Sigmoid colon (tissue), 7 donors: Measurements from ENCODE around the gene ZNF695. TPM values are rescaled to one million over a fixed set of nuclear protein-coding genes. Genes with fewer than 3 reads are reported as not detected.

Experiments used
- DNase-seq: peaks from one replicate; pipeline ENCODE4 v3.0.0-alpha.2; 2019
- H3K27ac ChIP-seq, 4 donors: fragments of 200-600 bp; sonication (generic); one replicate each; pipeline ENCODE4 v1.5.1; 2016 to 2019; ENCODE audit warnings: mild to moderate bottlenecking in 1 of 4
- H3K27me3 ChIP-seq, 3 donors: fragments of 200-600 bp; sonication (generic); one replicate each; pipeline ENCODE4 v1.5.1; 2019; ENCODE audit warnings: mild to moderate bottlenecking in 1 of 3
- H3K36me3 ChIP-seq, 4 donors: fragments of 200-600 bp; sonication (generic); one replicate each; pipeline ENCODE4 v1.5.1; 2016 to 2019
- H3K4me1 ChIP-seq, 4 donors: fragments of 200-600 bp; sonication (generic); one replicate each; pipeline ENCODE4 v1.5.1; 2017 to 2019
- H3K4me3 ChIP-seq, 4 donors: fragments of 200-600 bp; sonication (generic); one replicate each; pipeline ENCODE4 v1.5.1; 2017 to 2019; ENCODE audit warnings: mild to moderate bottlenecking in 2 of 4, moderate library complexity in 1 of 4
- H3K9me3 ChIP-seq, 4 donors: fragments of 200-600 bp in 3 of 4; sonication (generic) in 3 of 4; one replicate each; pipeline versions ENCODE4 v1.5.1 to v1.6.1; 2013 to 2019
- CTCF ChIP-seq, 4 experiments: fragments of 450-650 bp in 3 of 4; fragments of 200-600 bp in 1 of 4; IDR thresholded peaks; one replicate each; pipeline ENCODE4 v1.5.1; 2016 to 2019; ENCODE audit warnings: antibody characterized with exemption in 4 of 4, mild to moderate bottlenecking in 3 of 4, moderate library complexity in 2 of 4
- EP300 ChIP-seq, 4 donors: sonication (generic); formaldehyde crosslinking; IDR thresholded peaks; one replicate each; pipeline ENCODE4 v1.6.1; 2017; ENCODE audit warnings: antibody characterized with exemption in 4 of 4
- POLR2A ChIP-seq, 2 donors: fragments of 450-650 bp; IDR thresholded peaks; one replicate each; pipeline ENCODE4 v1.6.1; 2016; ENCODE audit warnings: antibody characterized with exemption in 2 of 2, mild to moderate bottlenecking in 2 of 2, moderate library complexity in 2 of 2
- POLR2AphosphoS5 ChIP-seq, 4 donors: sonication (generic); formaldehyde crosslinking; IDR thresholded peaks; one replicate each; pipeline ENCODE4 v1.6.1; 2017; ENCODE audit warnings: antibody characterized with exemption in 4 of 4
- WGBS, 2 donors: extraction: QIAGEN DNeasy Blood & Tissue Kit; methylation state at CpG; one replicate each; pipeline ENCODE4 v1.1.7; 2013; 5-methylcytosine and 5-hydroxymethylcytosine counted together
- intact Hi-C: fragments of 100-400 bp; cut with DNase I; formaldehyde crosslinking; loops from one replicate; pipeline ENCODE4 v1.15.1; 2023
- polyA plus RNA-seq, 3 donors: library from polyadenylated mRNA; stranded (reverse); fragments of 200-250 nt; gene quantifications; one replicate each; pipeline ENCODE4 v1.2.3, GENCODE V29; 2013
- total RNA-seq, 4 donors: library from RNA; depleted of rRNA; stranded (reverse); fragments of >200 nt; gene quantifications; one replicate each; pipeline ENCODE4 v1.1.0, GENCODE V29; 2016
- donor health status: healthy with polysubstance abuse.
- donor health status: Bipolar disorder and iron deficiency.
- donor health status: healthy.

Gene ZNF695
- total and polyA plus RNA-seq, 7 donors = under 0.01 to 1.4 (median 0.65) TPM; not detected in 3

- Histone ChIP-seq H3K4me1 (peaks cover 0 to 21% (median 2%) of the 10 kb centered on the region in 4 donors), H3K27ac (peak overlapping the region; percentile 55 to 71 (median 66)), H3K4me3 (no peak overlapping the region), H3K27me3 (no peaks in the 10 kb centered on the region), H3K36me3 (no peaks in the 10 kb centered on the region), H3K9me3 (no peaks in the 10 kb centered on the region)
- intact Hi-C loops = no loop called here
- DNase-seq = no peak
- 95% methylated on average over 6 of the region's 6 CpGs for WGBS, 2 donors
- TF ChIP-seq CTCF (IDR thresholded peaks at IDR 0.05) = no peak
- no peak for TF ChIP-seq EP300 (IDR thresholded peaks at IDR 0.05)
- no peak for TF ChIP-seq POLR2AphosphoS5 (IDR thresholded peaks at IDR 0.05)
- no peak for TF ChIP-seq POLR2A (IDR thresholded peaks at IDR 0.05)
These were observed 61.5 kb downstream of the ZNF695 start for GRCh38 chr1:246946366-246946765.

Other genes with a start within 250 kb of the ZNF695 start
- gene AHCTF1, start 76.1 kb downstream of the ZNF695 start, total RNA-seq = 10 to 100 TPM; 35.7 to 61.8 (median 42.5) TPM
- gene AHCTF1, start 76.1 kb downstream of the ZNF695 start, polyA plus RNA-seq = 10 to 100 TPM in 1 of 3 donors, 1 to 10 TPM in 2; 3.7 to 11.4 (median 4.8) TPM
- gene ZNF670, start 70.8 kb upstream of the ZNF695 start, total RNA-seq = 1 to 10 TPM; 3.0 to 6.7 (median 3.9) TPM
- gene ZNF670, start 70.8 kb upstream of the ZNF695 start, polyA plus RNA-seq = 1 to 10 TPM; 2.1 to 3.5 (median 2.4) TPM
- gene ZNF669, start 96.3 kb upstream of the ZNF695 start, total RNA-seq = 1 to 10 TPM; 4.2 to 5.8 (median 5.2) TPM
- gene ZNF669, start 96.3 kb upstream of the ZNF695 start, polyA plus RNA-seq = 1 to 10 TPM; 3.6 to 5.1 (median 3.9) TPM
- 100 to 1,000 TPM in 2 of 4 donors, 10 to 100 TPM in 2; 43.2 to 122 (median 87.2) TPM for gene ZNF124, start 164.0 kb upstream of the ZNF695 start, total RNA-seq
- gene ZNF124, start 164.0 kb upstream of the ZNF695 start, polyA plus RNA-seq = 1 to 10 TPM; 4.5 to 8.4 (median 8.3) TPM
- gene VN1R5, start 248.0 kb upstream of the ZNF695 start, total RNA-seq = not detected
- not detected for gene VN1R5, start 248.0 kb upstream of the ZNF695 start, polyA plus RNA-seq